Upper lobe of left lung (tissue), 6 donors: ENCODE measurements around the gene PLEKHG7. TPM values are rescaled to one million over a fixed set of nuclear protein-coding genes. Genes with fewer than 3 reads are reported as not detected.

Source experiments
- ATAC-seq, 2 donors: fragments of 200-7000 bp; cut with Tn5 transposase; one replicate each; pipeline ENCODE4 v1.9.1; 2022; ENCODE audit warnings: mild to moderate bottlenecking in 2 of 2, moderate library complexity in 2 of 2; ENCODE audit not compliant: low FRiP score in 2 of 2
- DNase-seq, 2 donors: peaks; one replicate each; pipeline ENCODE4 v3.0.0-alpha.2; 2019 to 2020
- H3K27ac ChIP-seq, 4 donors: fragments of 200-600 bp; sonication (generic); one replicate each; pipeline ENCODE4 v1.5.1; 2016 to 2019
- H3K27me3 ChIP-seq, 4 donors: fragments of 200-600 bp; sonication (generic); one replicate each; pipeline ENCODE4 v1.5.1; 2017 to 2019
- H3K36me3 ChIP-seq, 4 donors: fragments of 200-600 bp; sonication (generic); one replicate each; pipeline ENCODE4 v1.5.1; 2016 to 2019
- H3K4me1 ChIP-seq, 4 donors: fragments of 200-600 bp; sonication (generic); one replicate each; pipeline ENCODE4 v1.5.1; 2018 to 2019
- H3K4me3 ChIP-seq, 4 donors: fragments of 200-600 bp; sonication (generic); one replicate each; pipeline ENCODE4 v1.5.1; 2017 to 2019; ENCODE audit warnings: mild to moderate bottlenecking in 2 of 4, moderate library complexity in 1 of 4
- H3K9me3 ChIP-seq, 4 donors: fragments of 200-600 bp; sonication (generic); one replicate each; pipeline ENCODE4 v1.5.1; 2018 to 2019
- CTCF ChIP-seq, 6 experiments: fragments of 450-650 bp in 4 of 6; fragments of 200-600 bp in 2 of 6; sonication (generic) in 2 of 6; IDR thresholded peaks; one replicate each; pipeline ENCODE4 v1.5.1; 2016 to 2019; ENCODE audit warnings: antibody characterized with exemption in 6 of 6
- EP300 ChIP-seq, 4 donors: sonication (generic); formaldehyde crosslinking; IDR thresholded peaks; one replicate each; pipeline ENCODE4 v1.5.1; 2017; ENCODE audit warnings: antibody characterized with exemption in 4 of 4, control low read depth in 2 of 4
- POLR2A ChIP-seq, 4 donors: fragments of 450-650 bp; IDR thresholded peaks; one replicate each; pipeline ENCODE4 v1.5.1; 2016 to 2017; ENCODE audit warnings: antibody characterized with exemption in 4 of 4, mild to moderate bottlenecking in 2 of 4
- POLR2AphosphoS5 ChIP-seq, 2 donors: sonication (generic); formaldehyde crosslinking; IDR thresholded peaks; one replicate each; pipeline ENCODE4 v1.5.1; 2017; ENCODE audit warnings: antibody characterized with exemption in 2 of 2
- WGBS, 2 donors: methylation state at CpG; one replicate each; pipeline ENCODE4 v1.1.5; 2017 to 2018; 5-methylcytosine and 5-hydroxymethylcytosine counted together
- total RNA-seq, 6 donors: library from RNA; depleted of rRNA in 4 of 6; stranded (reverse); fragments of >200 nt in 4 of 6; gene quantifications; one replicate each; pipeline versions ENCODE4 v1.1.0 to v1.2.1, GENCODE V29; 2016 to 2021
- donor health status: DM: no; HTN: no; CAD: no; lungs with moderate emphysema.
- donor health status: DM: no; HTN: yes; CAD: no; lungs with severe emphysema.

Gene PLEKHG7
- total RNA-seq, 6 donors from 2014 or later: 0.91 to 15.9 (median 2.0) TPM; not detected in 1

- no peak for DNase-seq
- 62 to 76% methylated on average over 3 of the region's 3 CpGs for WGBS, 2 donors
- peaks cover 0 to 24% (median 9%) of the 10 kb centered on the region in 4 donors for H3K36me3 ChIP-seq
- H3K4me3 ChIP-seq: no peak overlapping the region
- H3K9me3 ChIP-seq: no peaks in the 10 kb centered on the region
- no peak for ATAC-seq
- H3K27ac ChIP-seq: no peak overlapping the region
- TF ChIP-seq POLR2AphosphoS5 (IDR thresholded peaks at IDR 0.05): no peak
- TF ChIP-seq CTCF (IDR thresholded peaks at IDR 0.05): no peak
- TF ChIP-seq EP300 (IDR thresholded peaks at IDR 0.05): no peak
- no peak for TF ChIP-seq POLR2A (IDR thresholded peaks at IDR 0.05)
- H3K4me1 ChIP-seq: no peaks in the 10 kb centered on the region
- no peaks in the 10 kb centered on the region for H3K27me3 ChIP-seq
Measured at GRCh38 chr12:92821142-92821541, 118.4 kb downstream of the PLEKHG7 start.

Other genes with a start within 250 kb of the PLEKHG7 start
- gene EEA1, start 226.3 kb downstream of the PLEKHG7 start, total RNA-seq: 10 to 100 TPM; 10.2 to 33.5 (median 22.8) TPM